Mesenchymal stem cell (in vitro differentiated cells and primary cell): ENCODE measurements around the gene UXS1.
"Not testable (repeated sequence)": the region's sequence is repeated elsewhere in the genome, so short reads cannot be mapped to it uniquely, and the experiment has no call there.

Experiments
- DNase-seq: peaks from one replicate; pipeline ENCODE4 v3.0.0-alpha.2; 2013
- H2AFZ ChIP-seq: one replicate; pipeline ENCODE4 v1.6.1; 2013; ENCODE audit warnings: low read depth, mild to moderate bottlenecking, control low read depth, inconsistent platforms, low read length, moderate library complexity
- H2AK5ac ChIP-seq: 2 replicates; pipeline ENCODE4 v1.6.1; 2013; ENCODE audit warnings: low read length, moderate library complexity, mild to moderate bottlenecking, inconsistent platforms; ENCODE audit not compliant: severe bottlenecking
- H2BK120ac ChIP-seq: one replicate; pipeline ENCODE4 v1.6.1; 2013; ENCODE audit warnings: low read depth, mild to moderate bottlenecking, inconsistent platforms, low read length, moderate library complexity
- H2BK12ac ChIP-seq, 2 experiments: one replicate each; pipeline ENCODE4 v1.6.1; 2013; ENCODE audit warnings: inconsistent platforms in 2 of 2, low read length in 2 of 2, mild to moderate bottlenecking in 2 of 2, moderate library complexity in 2 of 2, control low read depth in 1 of 2
- H2BK15ac ChIP-seq: one replicate; pipeline ENCODE4 v1.6.1; 2013; ENCODE audit warnings: mild to moderate bottlenecking, low read depth, inconsistent platforms; ENCODE audit not compliant: poor library complexity, severe bottlenecking
- H2BK5ac ChIP-seq: 2 replicates; pipeline ENCODE4 v1.6.1; 2013; ENCODE audit warnings: low read depth, mild to moderate bottlenecking, low read length, control low read depth, inconsistent platforms; ENCODE audit not compliant: poor library complexity, severe bottlenecking
- H3K14ac ChIP-seq, 2 experiments: one replicate each; pipeline ENCODE4 v1.6.1; 2013; ENCODE audit warnings: inconsistent platforms in 2 of 2, low read length in 2 of 2, control low read depth in 1 of 2, mild to moderate bottlenecking in 1 of 2, moderate library complexity in 1 of 2
- H3K18ac ChIP-seq, 2 experiments: one replicate each; pipeline ENCODE4 v1.6.1; 2013; ENCODE audit warnings: inconsistent platforms in 2 of 2, low read length in 2 of 2, control low read depth in 1 of 2, low read depth in 1 of 2, mild to moderate bottlenecking in 1 of 2
- H3K23ac ChIP-seq, 2 experiments: one replicate each; pipeline ENCODE4 v1.6.1; 2013; ENCODE audit warnings: inconsistent platforms in 2 of 2, low read length in 2 of 2, mild to moderate bottlenecking in 2 of 2, moderate library complexity in 2 of 2, control low read depth in 1 of 2
- H3K27ac ChIP-seq: 2 replicates; pipeline ENCODE4 v1.5.1; 2013; ENCODE audit warnings: mild to moderate bottlenecking, moderate library complexity, low read length, control low read depth, inconsistent platforms; ENCODE audit not compliant: poor library complexity, severe bottlenecking
- H3K27me3 ChIP-seq, 2 experiments: 2 replicates each; pipeline versions ENCODE4 v1.6.1 to v1.7.0; 2013; ENCODE audit warnings: low read length in 2 of 2, mild to moderate bottlenecking in 2 of 2, moderate library complexity in 2 of 2, control low read depth in 1 of 2, inconsistent platforms in 1 of 2; ENCODE audit not compliant: control insufficient read depth in 1 of 2, insufficient read depth in 1 of 2
- H3K36me3 ChIP-seq, 2 experiments: 2 replicates each; pipeline versions ENCODE4 v1.6.1 to v1.7.0; 2013; ENCODE audit warnings: low read length in 2 of 2, control low read depth in 1 of 2, inconsistent platforms in 1 of 2, low read depth in 1 of 2, mild to moderate bottlenecking in 1 of 2; ENCODE audit not compliant: insufficient read depth in 2 of 2, control insufficient read depth in 1 of 2
- H3K4ac ChIP-seq, 2 experiments: one replicate each; pipeline ENCODE4 v1.6.1; 2013; ENCODE audit warnings: inconsistent platforms in 2 of 2, low read length in 2 of 2, mild to moderate bottlenecking in 2 of 2, moderate library complexity in 2 of 2, control low read depth in 1 of 2, low read depth in 1 of 2
- H3K4me1 ChIP-seq: 2 replicates; pipeline ENCODE4 v1.6.1; 2013; ENCODE audit warnings: low read depth, low read length, control low read depth; ENCODE audit not compliant: control insufficient read depth, insufficient read depth
- H3K4me2 ChIP-seq: 2 replicates; pipeline ENCODE4 v1.6.1; 2013; ENCODE audit warnings: low read length, mild to moderate bottlenecking, inconsistent platforms; ENCODE audit not compliant: poor library complexity, severe bottlenecking
- H3K4me3 ChIP-seq, 2 experiments: 2 replicates each; pipeline versions ENCODE4 v1.5.1 to v1.7.0; 2013; ENCODE audit warnings: low read length in 2 of 2, mild to moderate bottlenecking in 2 of 2, control low read depth in 1 of 2, low read depth in 1 of 2; ENCODE audit not compliant: insufficient read depth in 1 of 2
- H3K79me1 ChIP-seq: replicated peaks from 2 replicates; pipeline ENCODE4 v1.6.1; 2013; ENCODE audit warnings: mild to moderate bottlenecking, control low read depth, low read length, inconsistent platforms; ENCODE audit not compliant: poor library complexity, severe bottlenecking
- H3K9ac ChIP-seq: 2 replicates; pipeline ENCODE4 v1.7.0; 2013; ENCODE audit warnings: mild to moderate bottlenecking, low read length, moderate library complexity
- H3K9me3 ChIP-seq: 2 replicates; pipeline ENCODE4 v1.7.0; 2013; ENCODE audit warnings: mild to moderate bottlenecking, low read length; ENCODE audit not compliant: control insufficient read depth
- H4K8ac ChIP-seq: one replicate; pipeline ENCODE4 v1.6.1; 2013; ENCODE audit warnings: inconsistent platforms, mild to moderate bottlenecking, low read length, moderate library complexity
- H4K91ac ChIP-seq: one replicate; pipeline ENCODE4 v1.6.1; 2013; ENCODE audit warnings: mild to moderate bottlenecking, low read length, inconsistent platforms
- WGBS: methylation state at CpG from one replicate; pipeline ENCODE4 v1.1.7; 2013; ENCODE audit warnings: mixed read lengths; 5-methylcytosine and 5-hydroxymethylcytosine counted together

The UXS1 gene

GRCh38 chr2:106219157-106219556 is 25.1 kb upstream of the UXS1 start:
- not testable (repeated sequence) for H3K18ac ChIP-seq, H3K36me3 ChIP-seq, H4K91ac ChIP-seq, H3K14ac ChIP-seq, H3K9me3 ChIP-seq, H3K27ac ChIP-seq, H3K27me3 ChIP-seq, H3K4me1 ChIP-seq, H4K8ac ChIP-seq, DNase-seq, H3K79me1 ChIP-seq, H2BK5ac ChIP-seq, H2BK120ac ChIP-seq, H2BK15ac ChIP-seq, H2AK5ac ChIP-seq, H2BK12ac ChIP-seq, H2AFZ ChIP-seq, H3K4ac ChIP-seq, H3K4me3 ChIP-seq, H3K9ac ChIP-seq, H3K23ac ChIP-seq, H3K4me2 ChIP-seq
- WGBS: 93% methylated on average over 5 of the region's 8 CpGs

GRCh38 chr2:106208874-106209273 is 14.8 kb upstream of the UXS1 start:
- Histone ChIP-seq H2BK5ac (no peak overlapping the region), H3K9ac (no peak overlapping the region), H3K79me1 (no peaks in the 10 kb centered on the region), H3K23ac (no peak overlapping the region), H2BK15ac (no peak overlapping the region), H3K14ac (no peak overlapping the region), H4K91ac (no peak overlapping the region), H3K4ac (no peak overlapping the region), H3K18ac (no peak overlapping the region), H3K4me3 (no peak overlapping the region), H2BK12ac (no peak overlapping the region), H2AK5ac (no peak overlapping the region), H3K9me3 (peaks cover 35% of the 10 kb centered on the region), H3K27ac (no peak overlapping the region), H2BK120ac (no peak overlapping the region), H3K27me3 (no peaks in the 10 kb centered on the region), H3K4me1 (no peaks in the 10 kb centered on the region), H4K8ac (no peak overlapping the region), H3K4me2 (no peak overlapping the region), H2AFZ (no peak overlapping the region), H3K36me3 (no peaks in the 10 kb centered on the region)
- DNase-seq: no peak
- WGBS: 84% methylated on average over 2 of the region's 2 CpGs

GRCh38 chr2:106208399-106208798 is 14.3 kb upstream of the UXS1 start:
- no peak overlapping the region for H3K9ac ChIP-seq
- no peaks in the 10 kb centered on the region for H3K4me1 ChIP-seq
- H3K9me3 ChIP-seq: peaks cover 35% of the 10 kb centered on the region
- H2BK15ac ChIP-seq: no peak overlapping the region
- no peaks in the 10 kb centered on the region for H3K27me3 ChIP-seq
- H3K4me2 ChIP-seq: no peak overlapping the region
- H3K14ac ChIP-seq: no peak overlapping the region
- H3K4me3 ChIP-seq: no peak overlapping the region
- no peak overlapping the region for H2AK5ac ChIP-seq
- no peak overlapping the region for H2BK12ac ChIP-seq
- H2BK5ac ChIP-seq: no peak overlapping the region
- no peak overlapping the region for H3K4ac ChIP-seq
- H3K18ac ChIP-seq: no peak overlapping the region
- no peaks in the 10 kb centered on the region for H3K79me1 ChIP-seq
- H2AFZ ChIP-seq: no peak overlapping the region
- H4K91ac ChIP-seq: no peak overlapping the region
- no peak overlapping the region for H3K23ac ChIP-seq
- no peak for DNase-seq
- H2BK120ac ChIP-seq: no peak overlapping the region
- H4K8ac ChIP-seq: no peak overlapping the region
- H3K27ac ChIP-seq: no peak overlapping the region
- H3K36me3 ChIP-seq: no peaks in the 10 kb centered on the region
- 63% methylated on average over 1 of the region's 1 CpG for WGBS

GRCh38 chr2:106207246-106207645 is 13.1 kb upstream of the UXS1 start:
- no peak overlapping the region for H2AFZ ChIP-seq
- no peak overlapping the region for H2AK5ac ChIP-seq
- H3K23ac ChIP-seq: no peak overlapping the region
- no peak overlapping the region for H2BK12ac ChIP-seq
- H3K9me3 ChIP-seq: peaks cover 32% of the 10 kb centered on the region
- no peaks in the 10 kb centered on the region for H3K4me1 ChIP-seq
- H2BK5ac ChIP-seq: no peak overlapping the region
- no peaks in the 10 kb centered on the region for H3K79me1 ChIP-seq
- no peak overlapping the region for H2BK15ac ChIP-seq
- H3K27ac ChIP-seq: no peak overlapping the region
- H4K91ac ChIP-seq: no peak overlapping the region
- no peak overlapping the region for H2BK120ac ChIP-seq
- H3K9ac ChIP-seq: no peak overlapping the region
- no peaks in the 10 kb centered on the region for H3K36me3 ChIP-seq
- no CpG with 5 or more reads among the region's 2 CpGs for whole genome bisulfite sequencing
- no peak overlapping the region for H3K4me3 ChIP-seq
- no peak overlapping the region for H3K4ac ChIP-seq
- no peak overlapping the region for H4K8ac ChIP-seq
- H3K14ac ChIP-seq: no peak overlapping the region
- DNase-seq: no peak
- H3K27me3 ChIP-seq: no peaks in the 10 kb centered on the region
- no peak overlapping the region for H3K4me2 ChIP-seq
- no peak overlapping the region for H3K18ac ChIP-seq
